Heart left ventricle (tissue), 16 donors: Measurements from ENCODE around the gene GPBP1. TPM values are rescaled to one million over a fixed set of nuclear protein-coding genes. Genes with fewer than 3 reads are reported as not detected.

ENCODE experiments used
- ATAC-seq, 4 donors: fragments of 200-7000 bp; cut with Tn5 transposase; one replicate each; pipeline ENCODE4 v1.9.1; 2020 to 2022; ENCODE audit warnings: moderate library complexity in 4 of 4, mild to moderate bottlenecking in 3 of 4, moderate number of reproducible peaks in 1 of 4
- DNase-seq, 5 donors: peaks; one replicate each; pipeline ENCODE4 v3.0.0-alpha.2; 2020
- H3K27ac ChIP-seq, 12 donors: fragments of 200-600 bp; sonication (generic) in 4 of 12; one replicate each; pipeline versions ENCODE4 v1.5.0 to v1.8.0; 2016 to 2022; ENCODE audit warnings: mild to moderate bottlenecking in 2 of 12
- H3K27me3 ChIP-seq, 9 donors: fragments of 200-600 bp; sonication (generic) in 2 of 9; one replicate each; pipeline versions ENCODE4 v1.5.1 to v1.8.0; 2016 to 2022; ENCODE audit warnings: mild to moderate bottlenecking in 3 of 9
- H3K36me3 ChIP-seq, 9 donors: fragments of 200-600 bp; sonication (generic) in 2 of 9; one replicate each; pipeline versions ENCODE4 v1.5.0 to v1.8.0; 2018 to 2022; ENCODE audit warnings: mild to moderate bottlenecking in 2 of 9
- H3K4me1 ChIP-seq, 12 donors: fragments of 200-600 bp; sonication (generic) in 4 of 12; one replicate each; pipeline versions ENCODE4 v1.5.0 to v1.8.0; 2016 to 2022; ENCODE audit warnings: mild to moderate bottlenecking in 3 of 12
- H3K4me3 ChIP-seq, 12 donors: fragments of 200-600 bp; sonication (generic) in 4 of 12; one replicate each; pipeline versions ENCODE4 v1.5.0 to v1.8.0; 2017 to 2022; ENCODE audit warnings: mild to moderate bottlenecking in 9 of 12, moderate library complexity in 4 of 12
- H3K9me3 ChIP-seq, 12 donors: fragments of 200-600 bp; sonication (generic) in 4 of 12; one replicate each; pipeline versions ENCODE4 v1.5.0 to v1.8.0; 2016 to 2022; ENCODE audit warnings: mild to moderate bottlenecking in 1 of 12
- POLR2A ChIP-seq, 2 donors: fragments of 450-650 bp; IDR thresholded peaks; one replicate each; pipeline ENCODE4 v1.6.1; 2017; ENCODE audit warnings: antibody characterized with exemption in 2 of 2, mild to moderate bottlenecking in 2 of 2, moderate library complexity in 2 of 2
- WGBS, 4 donors: extraction: QIAGEN DNeasy Blood & Tissue Kit in 2 of 4; methylation state at CpG; one replicate each; pipeline versions ENCODE4 v1.1.5 to v1.1.7; 2013 to 2018; 5-methylcytosine and 5-hydroxymethylcytosine counted together
- intact Hi-C, 10 donors: fragments of 100-400 bp; cut with DNase I; formaldehyde crosslinking; loops; one replicate each; pipeline versions ENCODE4 v1.11.1 to v1.14.2; 2022
- polyA plus RNA-seq, 2 donors: library from polyadenylated mRNA; stranded (reverse); fragments of 200-250 nt; gene quantifications; one replicate each; pipeline ENCODE4 v1.2.3, GENCODE V29; 2013
- total RNA-seq, 9 donors: library from RNA; depleted of rRNA in 2 of 9; stranded (reverse); fragments of >200 nt in 2 of 9; fragmentation: NEBNext Ultra II Directional in 3 of 9; extraction: Animal tissue kit (Norgen Biotek cat#: 25700) in 3 of 9; gene quantifications; one replicate each; pipeline versions ENCODE4 v1.1.0 to v1.2.4, GENCODE V29; 2016 to 2023
- TF ChIP-seq, protein P1 (sequence below), 12 donors: fragments of 200-600 bp; sonication (generic) in 4 of 12; IDR thresholded peaks; one replicate each; pipeline versions ENCODE4 v1.5.0 to v1.8.0; 2018 to 2022; ENCODE audit warnings: antibody characterized with exemption in 12 of 12, mild to moderate bottlenecking in 5 of 12
- donor health status: ischemic (EF 13 %, LVEDD 7.1; RV severe dilation, severe dysfunction).
- donor health status: healthy with polysubstance abuse.
- donor health status: DM: no; HTN: yes; CAD: no.
- donor health status: DM: no; HTN: no; CAD: no.
- donor health status: ischemic (EF 25% LVEDD 6.9; RV normal size, moderate dysfunction).
- donor health status: ischemic (EF 25% LVEDD 5.7; RV mildly dilated, moderate dysfunction).
- donor health status: healthy.
- donor health status: DM: yes; HTN: yes; CAD: no.
- donor health status: ischemic (EF 35%, LVEDD 5.7; RV mildly dilated, moderate dysfunction).
- donor health status: nonischemic (EF 11% LVEDD 7.7; RV severe dilation, severe dysfunction).
- donor health status: DM: yes; HTN: yes; CAD: no.
- donor health status: PGD.
- donor health status: ischemic (EF 29% LVEDD 5.4; RV normal size, mild dysfunction).
- donor health status: nonischemic (EF 23%, LVEDD 6.1; RV moderate dilation, normal function).

Gene GPBP1
- total and polyA plus RNA-seq, 11 donors = 31.0 to 60.9 (median 49.5) TPM

DNA sequence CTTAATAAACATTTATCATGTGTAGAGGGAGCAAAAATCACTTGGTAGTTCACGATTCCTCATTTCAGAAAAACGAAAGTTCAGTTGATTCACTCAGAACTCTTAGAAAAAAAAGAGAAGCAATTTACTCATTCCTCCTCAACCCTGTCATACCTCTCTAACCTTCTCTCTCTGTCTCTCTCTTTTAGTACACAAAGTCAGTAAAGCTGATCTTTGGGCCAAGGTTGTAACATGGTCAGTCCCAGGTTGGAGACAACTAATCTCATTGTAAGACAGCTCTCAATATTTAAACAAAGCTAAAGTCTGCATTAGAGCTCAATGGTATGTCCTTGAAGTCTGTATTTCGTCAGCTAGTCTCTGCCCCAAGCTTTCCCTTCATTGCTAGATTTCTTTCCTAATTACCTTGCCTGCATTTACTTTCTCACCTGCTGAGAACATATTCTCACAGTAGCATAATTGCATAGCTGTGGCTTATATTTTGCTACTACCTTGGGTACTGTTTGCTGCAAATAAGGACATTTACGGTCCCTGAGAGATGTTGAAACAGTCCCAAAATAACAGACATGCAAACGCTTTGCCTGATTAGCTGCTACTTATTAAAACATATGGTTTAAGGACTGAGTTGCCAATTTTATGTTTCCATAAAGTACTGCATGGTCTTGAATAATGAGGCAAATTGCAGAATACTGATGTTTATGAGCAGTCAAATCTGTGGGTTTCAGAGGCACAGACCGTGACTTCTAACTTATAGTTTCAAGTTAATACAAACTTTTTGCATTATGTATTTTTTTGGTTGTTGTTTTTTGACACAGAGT lies 138.3 kb downstream of the GPBP1 start:
- Histone ChIP-seq H3K4me1 (peaks cover 0 to 6% (median 0%) of the 10 kb centered on the region in 12 donors), H3K27ac (no peak overlapping the region), H3K4me3 (no peak overlapping the region), H3K9me3 (peaks cover 0 to 20% (median under 1%) of the 10 kb centered on the region in 12 donors), H3K36me3 (no peaks in the 10 kb centered on the region), H3K27me3 (no peaks in the 10 kb centered on the region)
- intact Hi-C loops = no loop called here
- DNase-seq (no peak), ATAC-seq (no peak)
- no peak for TF ChIP-seq POLR2A (IDR thresholded peaks at IDR 0.05)
- WGBS, 4 donors = 87 to 92% (median 88%) methylated on average over 6 of the region's 6 CpGs

DNA sequence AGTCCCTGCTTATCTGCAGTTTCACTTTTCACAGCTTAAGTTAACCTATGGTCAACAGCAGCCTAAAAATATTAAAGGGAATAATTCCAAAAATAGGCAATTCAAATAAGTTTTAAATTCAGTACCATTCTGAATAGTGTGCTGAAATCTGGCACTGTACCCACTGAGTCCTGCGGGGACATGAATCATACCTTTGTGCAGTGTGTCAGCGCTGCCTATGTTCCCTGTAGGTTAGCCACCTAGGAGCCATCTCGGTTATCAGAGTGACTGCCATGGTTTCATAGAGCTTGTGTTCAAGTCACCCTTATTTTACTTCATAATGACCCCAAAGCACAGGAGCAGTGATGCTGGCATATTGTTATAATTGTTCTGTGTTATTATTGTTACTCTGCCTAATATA lies 139.9 kb downstream of the GPBP1 start:
- 93 to 97% (median 93%) methylated on average over 3 of the region's 3 CpGs for WGBS, 4 donors
- H3K36me3 ChIP-seq = no peaks in the 10 kb centered on the region
- peaks cover 0 to 6% (median 0%) of the 10 kb centered on the region in 12 donors for H3K4me1 ChIP-seq
- H3K4me3 ChIP-seq = no peak overlapping the region
- intact Hi-C loops = loop anchor here in 1 of 10 donors (2.0 kb wide), 1 partner anchor 73 kb away; no protein-coding TSS in a partner anchor
- no peak overlapping the region for H3K27ac ChIP-seq
- no peaks in the 10 kb centered on the region for H3K27me3 ChIP-seq
- H3K9me3 ChIP-seq = peaks cover 0 to 6% (median 0%) of the 10 kb centered on the region in 12 donors
- DNase-seq (no peak), ATAC-seq (no peak)
- TF ChIP-seq, protein P1, sequence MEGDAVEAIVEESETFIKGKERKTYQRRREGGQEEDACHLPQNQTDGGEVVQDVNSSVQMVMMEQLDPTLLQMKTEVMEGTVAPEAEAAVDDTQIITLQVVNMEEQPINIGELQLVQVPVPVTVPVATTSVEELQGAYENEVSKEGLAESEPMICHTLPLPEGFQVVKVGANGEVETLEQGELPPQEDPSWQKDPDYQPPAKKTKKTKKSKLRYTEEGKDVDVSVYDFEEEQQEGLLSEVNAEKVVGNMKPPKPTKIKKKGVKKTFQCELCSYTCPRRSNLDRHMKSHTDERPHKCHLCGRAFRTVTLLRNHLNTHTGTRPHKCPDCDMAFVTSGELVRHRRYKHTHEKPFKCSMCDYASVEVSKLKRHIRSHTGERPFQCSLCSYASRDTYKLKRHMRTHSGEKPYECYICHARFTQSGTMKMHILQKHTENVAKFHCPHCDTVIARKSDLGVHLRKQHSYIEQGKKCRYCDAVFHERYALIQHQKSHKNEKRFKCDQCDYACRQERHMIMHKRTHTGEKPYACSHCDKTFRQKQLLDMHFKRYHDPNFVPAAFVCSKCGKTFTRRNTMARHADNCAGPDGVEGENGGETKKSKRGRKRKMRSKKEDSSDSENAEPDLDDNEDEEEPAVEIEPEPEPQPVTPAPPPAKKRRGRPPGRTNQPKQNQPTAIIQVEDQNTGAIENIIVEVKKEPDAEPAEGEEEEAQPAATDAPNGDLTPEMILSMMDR (IDR thresholded peaks at IDR 0.05) = no peak
- no peak for TF ChIP-seq POLR2A (IDR thresholded peaks at IDR 0.05)

Other genes starting within 250 kb of the GPBP1 start
- gene MIER3, start 221.9 kb upstream of the GPBP1 start, total RNA-seq = 10 to 100 TPM in 6 of 9 donors, 1 to 10 TPM in 3; 9.3 to 15.5 (median 10.8) TPM
- 1 to 10 TPM; 3.9 to 5.4 TPM for gene MIER3, start 221.9 kb upstream of the GPBP1 start, polyA plus RNA-seq